Fibroblast of the aortic adventitia (primary cell): Measurements from ENCODE around the gene CKS1B. TPM values are rescaled to one million over a fixed set of nuclear protein-coding genes. Genes with fewer than 3 reads are reported as not detected.
A peak's percentile ranks its signal among the peaks of the same experiment; 100 is the strongest.

Experiments
- DNase-seq: peaks from one replicate; pipeline ENCODE4 v3.0.0-alpha.2; 2010; ENCODE audit warnings: low read depth
- H3K4me3 ChIP-seq: 2 replicates; pipeline ENCODE4 v1.5.1; 2011; ENCODE audit warnings: low read depth, mild to moderate bottlenecking, control low read depth, low read length, moderate library complexity
- total RNA-seq: library from RNA; depleted of rRNA; stranded (reverse); fragments of >200 nt; gene quantifications from 2 replicates; pipeline ENCODE4 v1.2.3, GENCODE V29; 2012; ENCODE audit warnings: low replicate concordance
- TF ChIP-seq, protein P1 (sequence below): IDR thresholded peaks from 2 replicates; pipeline ENCODE4 v1.5.1; 2011; ENCODE audit warnings: mild to moderate bottlenecking, low read length, control low read depth, inconsistent platforms; ENCODE audit not compliant: insufficient read depth

CKS1B gene
- total RNA-seq, 1 donor: 80.7 TPM

DNA sequence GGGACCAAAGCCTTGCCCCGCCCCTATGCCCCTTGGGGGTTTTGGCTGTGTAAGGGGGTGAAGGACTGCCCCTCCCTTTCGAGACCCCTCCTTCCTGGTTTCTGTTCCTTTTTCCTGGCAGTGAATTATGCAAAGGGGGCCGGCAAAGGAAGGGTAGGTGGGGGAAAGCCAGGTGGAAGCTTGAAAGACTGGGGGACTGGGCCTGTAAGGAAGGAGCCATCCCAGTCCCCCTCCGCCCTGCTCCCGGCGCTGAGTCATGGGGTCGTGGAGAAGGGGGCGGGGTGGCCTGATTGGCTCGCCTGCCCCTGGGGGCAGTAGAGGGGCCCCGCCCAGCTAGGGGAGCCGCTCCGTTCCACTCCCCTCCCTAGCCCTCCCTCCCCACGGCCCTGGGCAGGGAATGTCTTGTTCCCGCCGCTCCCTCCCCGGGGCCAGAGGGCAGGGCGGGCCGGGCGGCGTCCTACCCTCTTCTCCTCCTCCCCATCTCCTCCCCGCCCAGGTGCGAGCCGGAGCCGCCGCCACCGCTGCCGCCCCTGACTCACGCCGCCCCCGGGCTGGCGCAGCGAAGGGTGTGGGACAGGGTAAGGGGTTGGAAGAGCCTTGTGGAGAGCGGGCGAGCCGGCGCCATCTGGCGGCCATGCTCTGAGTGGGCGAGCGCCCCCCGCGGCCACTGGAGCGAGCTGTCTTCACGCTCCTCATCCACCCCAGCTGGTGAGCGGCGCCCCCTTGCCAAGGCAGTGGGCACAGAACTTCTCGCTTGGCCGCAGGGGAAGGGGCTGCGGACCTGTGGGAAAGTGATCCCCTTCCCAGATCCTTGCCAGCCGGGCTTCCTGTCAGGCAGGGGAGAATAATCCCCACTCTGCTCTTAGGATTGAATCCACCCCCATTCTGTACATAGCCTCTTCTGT, 42.8 kb downstream of the CKS1B start:
- TF ChIP-seq, protein P1, sequence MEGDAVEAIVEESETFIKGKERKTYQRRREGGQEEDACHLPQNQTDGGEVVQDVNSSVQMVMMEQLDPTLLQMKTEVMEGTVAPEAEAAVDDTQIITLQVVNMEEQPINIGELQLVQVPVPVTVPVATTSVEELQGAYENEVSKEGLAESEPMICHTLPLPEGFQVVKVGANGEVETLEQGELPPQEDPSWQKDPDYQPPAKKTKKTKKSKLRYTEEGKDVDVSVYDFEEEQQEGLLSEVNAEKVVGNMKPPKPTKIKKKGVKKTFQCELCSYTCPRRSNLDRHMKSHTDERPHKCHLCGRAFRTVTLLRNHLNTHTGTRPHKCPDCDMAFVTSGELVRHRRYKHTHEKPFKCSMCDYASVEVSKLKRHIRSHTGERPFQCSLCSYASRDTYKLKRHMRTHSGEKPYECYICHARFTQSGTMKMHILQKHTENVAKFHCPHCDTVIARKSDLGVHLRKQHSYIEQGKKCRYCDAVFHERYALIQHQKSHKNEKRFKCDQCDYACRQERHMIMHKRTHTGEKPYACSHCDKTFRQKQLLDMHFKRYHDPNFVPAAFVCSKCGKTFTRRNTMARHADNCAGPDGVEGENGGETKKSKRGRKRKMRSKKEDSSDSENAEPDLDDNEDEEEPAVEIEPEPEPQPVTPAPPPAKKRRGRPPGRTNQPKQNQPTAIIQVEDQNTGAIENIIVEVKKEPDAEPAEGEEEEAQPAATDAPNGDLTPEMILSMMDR: peak; percentile 94
- DNase-seq: peak; percentile 82
- H3K4me3 ChIP-seq: peak overlapping the region; percentile 42

DNA sequence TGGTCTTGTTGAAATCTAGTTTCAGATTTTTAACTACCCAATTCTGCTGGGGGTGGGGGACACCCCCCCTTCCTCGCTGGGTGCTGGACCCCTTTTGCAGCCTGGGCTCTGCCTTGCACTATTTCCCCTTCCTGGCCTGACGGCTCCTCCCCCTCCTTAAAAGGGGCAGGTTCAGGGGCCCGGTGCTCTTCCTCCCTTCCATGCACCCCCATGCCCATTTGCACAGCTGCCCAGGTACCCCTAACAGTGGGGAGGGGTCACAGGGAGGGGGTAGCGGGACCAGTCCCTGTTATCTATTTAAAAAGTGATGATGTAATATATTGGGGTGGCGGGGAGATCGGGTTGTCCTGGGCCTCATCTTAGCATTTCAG, 43.5 kb downstream of the CKS1B start:
- TF ChIP-seq, protein P1: no peak
- peak overlapping the region; percentile 25 for H3K4me3 ChIP-seq
- no peak for DNase-seq

DNA sequence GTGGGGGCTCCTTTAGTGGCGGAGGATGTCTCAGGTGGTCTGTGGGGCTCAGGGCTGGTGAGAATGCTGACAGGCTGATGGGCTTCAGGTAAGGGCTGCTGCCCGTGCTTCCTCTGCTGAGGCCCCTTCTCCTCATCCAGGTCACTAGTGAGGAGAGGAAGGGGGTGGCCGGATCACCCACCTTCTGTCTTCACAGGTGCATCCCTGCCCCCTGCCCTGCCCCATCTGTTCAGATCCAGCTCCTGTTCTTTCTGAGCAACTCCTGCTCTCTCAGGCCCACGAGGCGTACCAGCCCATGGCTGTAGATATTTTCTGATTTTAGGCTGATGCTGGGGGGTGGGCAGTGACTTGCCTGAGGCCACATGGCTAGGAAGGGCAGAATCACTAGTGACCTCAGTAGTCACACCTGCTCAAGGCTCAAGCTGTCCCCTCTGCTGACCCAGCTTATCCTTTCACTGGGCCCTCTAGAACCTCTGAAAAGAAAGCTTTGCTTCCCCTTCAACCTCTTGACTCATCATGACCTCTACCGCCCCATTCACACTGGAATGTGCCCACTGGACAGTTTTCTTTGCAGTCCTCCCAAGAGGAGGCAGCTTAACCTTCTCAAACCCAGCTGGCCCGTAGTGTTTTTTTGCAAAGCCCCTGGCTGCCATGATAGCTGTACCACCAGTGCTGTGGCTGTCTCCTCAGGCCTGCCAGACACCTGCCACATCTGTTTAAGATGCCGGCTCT, 44.3 kb downstream of the CKS1B start:
- H3K4me3 ChIP-seq: no peak overlapping the region
- TF ChIP-seq, protein P1: no peak
- no peak for DNase-seq

DNA sequence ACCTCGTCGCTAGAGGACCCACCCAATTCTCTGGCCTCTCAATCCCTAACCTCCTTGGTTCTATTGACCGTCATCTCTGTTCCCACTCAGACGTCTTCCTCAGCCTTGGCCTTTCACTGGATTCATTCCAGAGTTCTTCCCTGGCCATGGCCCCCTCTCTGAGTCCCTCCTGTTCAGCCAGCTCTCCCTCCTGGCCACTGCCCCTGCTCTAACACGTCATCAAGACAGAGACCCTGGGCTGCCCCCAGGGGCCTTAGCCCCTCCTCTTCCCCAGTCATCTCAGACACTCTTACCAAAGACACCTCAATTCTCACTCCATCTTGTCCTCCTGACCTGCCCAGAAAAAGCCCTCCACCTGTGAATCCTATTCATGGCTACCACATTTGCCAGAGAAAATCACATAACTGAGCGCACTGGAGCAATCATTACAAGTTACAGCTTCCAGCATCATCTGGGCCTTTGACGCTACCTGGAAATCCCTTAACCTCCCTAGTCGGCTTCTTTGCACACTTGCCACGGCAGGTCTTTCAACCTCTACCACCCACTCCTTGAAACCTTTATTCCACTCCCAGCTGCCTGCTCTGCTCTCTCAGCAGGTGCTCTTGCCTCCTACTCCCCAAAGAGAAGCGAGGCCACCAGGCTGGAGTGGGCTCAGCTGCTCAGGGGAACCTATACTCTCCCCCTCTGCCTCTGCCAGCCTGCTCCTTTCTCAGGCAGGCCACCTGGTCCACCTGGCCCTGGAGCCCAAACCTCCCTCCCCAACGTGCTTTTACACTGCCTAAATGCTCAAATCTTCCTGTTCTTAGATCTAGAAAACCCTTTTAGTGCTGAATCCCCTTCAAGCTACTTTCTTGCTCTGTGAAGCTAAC, 45.1 kb downstream of the CKS1B start:
- no peak for DNase-seq
- TF ChIP-seq, protein P1: no peak

DNA sequence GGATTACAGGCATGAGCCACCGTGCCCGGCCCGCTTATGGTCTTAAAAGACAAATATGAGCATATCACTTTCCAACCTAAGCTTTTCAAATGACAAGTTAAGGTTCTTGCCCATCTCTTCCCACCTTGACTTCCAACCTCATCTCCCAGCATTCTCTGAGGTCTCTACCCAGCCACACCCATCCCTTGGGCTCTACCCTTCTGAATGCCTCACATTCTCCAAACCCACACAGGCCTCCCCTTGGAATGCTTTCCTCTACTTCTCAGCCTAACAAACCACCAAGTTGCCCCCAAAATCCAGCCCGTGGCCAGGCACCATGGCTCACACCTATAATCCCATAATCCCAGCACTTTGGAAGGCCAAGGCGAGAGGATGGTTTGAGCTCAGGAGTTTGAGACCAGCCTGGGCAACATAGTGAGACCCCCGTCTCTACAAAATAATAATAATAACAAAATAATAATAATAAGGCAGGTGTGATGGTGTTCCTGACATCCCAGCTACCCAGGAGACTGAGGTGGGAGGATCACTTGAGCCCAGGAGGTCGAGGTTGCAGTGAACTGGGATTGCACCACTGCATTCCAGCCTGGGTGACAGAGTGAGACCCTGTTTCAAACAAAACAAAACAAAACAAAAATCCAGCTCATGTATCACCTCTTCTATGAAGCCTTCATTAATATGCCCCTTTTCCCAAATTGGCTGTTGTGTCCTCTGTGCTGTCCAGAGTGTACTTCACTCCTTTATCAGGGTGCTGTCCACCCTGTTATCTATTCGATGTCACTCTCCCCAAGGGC, 47.9 kb downstream of the CKS1B start:
- DNase-seq: no peak
- H3K4me3 ChIP-seq: no peak overlapping the region
- TF ChIP-seq, protein P1: no peak

More for the DNA sequence above, 45.1 kb downstream of the CKS1B start:
- no peak overlapping the region for H3K4me3 ChIP-seq

DNA sequence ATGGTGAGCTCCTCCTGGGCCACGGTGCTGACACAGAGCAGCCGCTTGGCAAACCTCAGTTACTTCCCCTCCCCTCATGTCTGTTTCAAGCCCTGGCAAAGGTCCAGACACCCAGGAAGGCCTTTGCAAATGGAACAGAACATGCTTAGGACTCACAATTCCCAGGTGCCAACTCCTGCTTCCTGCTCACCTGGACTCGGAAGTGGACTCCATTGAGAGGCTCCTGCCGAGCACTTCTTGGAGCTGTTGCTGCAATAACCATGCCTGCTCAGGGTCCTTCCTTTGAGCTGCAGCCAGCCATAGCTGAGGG, 48.4 kb downstream of the CKS1B start:
- DNase-seq: no peak
- H3K4me3 ChIP-seq: no peak overlapping the region
- TF ChIP-seq, protein P1: no peak
